ENCODE results near the gene SERINC2. TPM values are rescaled to one million over a fixed set of nuclear protein-coding genes. Genes with fewer than 3 reads are reported as not detected.

SERINC2 gene
- total RNA-seq, 1 experiment from 2014 or later = 14.1 TPM

DNA sequence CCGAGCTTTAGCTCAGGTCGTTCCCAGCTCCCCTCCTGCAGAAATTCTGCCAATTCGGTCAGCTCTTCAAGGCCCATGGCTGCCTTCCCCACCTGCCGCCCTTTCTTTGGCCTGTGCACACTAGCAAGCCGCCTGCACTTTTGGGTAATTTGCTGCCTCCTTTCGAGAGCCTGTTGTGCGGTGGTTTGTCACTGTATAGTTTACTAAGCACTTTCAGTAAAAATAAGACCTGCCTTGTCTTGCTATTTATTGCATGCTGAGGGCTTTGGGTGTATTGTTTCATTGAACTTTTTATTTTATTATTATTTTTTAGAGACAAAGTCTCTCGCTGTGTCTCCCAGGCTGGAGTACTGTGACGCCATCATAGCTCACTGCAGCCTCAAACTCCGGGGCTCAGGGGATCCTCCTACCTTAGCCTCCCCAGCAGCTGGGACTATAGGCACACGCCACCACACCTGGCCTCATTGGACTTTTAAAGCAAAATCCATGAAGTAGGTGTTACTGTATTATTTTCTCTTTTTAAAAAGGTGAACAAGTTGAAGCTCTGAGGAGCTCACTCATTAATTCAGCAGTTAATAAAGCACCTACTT is 39.0 kb upstream of the SERINC2 start:
- Histone ChIP-seq H3K56ac (ENCODE audit: insufficient read length, low read depth, low read length) (no peak overlapping the region), H2BK12ac (ENCODE audit: insufficient read length, low read depth, low read length) (no peak overlapping the region), H2BK120ac (ENCODE audit: low read depth, low read length, poor library complexity, severe bottlenecking) (no peak overlapping the region), H3K27ac (ENCODE audit: insufficient read length, low read depth, low read length) (no peak overlapping the region), H3K79me1 (ENCODE audit: insufficient read depth, low read depth, low read length, poor library complexity, severe bottlenecking) (no peaks in the 10 kb centered on the region), H3K23ac (ENCODE audit: insufficient read length, low read depth, low read length) (no peak overlapping the region), H4K91ac (ENCODE audit: insufficient read length, low read depth, low read length) (no peak overlapping the region), H2AFZ (ENCODE audit: low read length) (no peak overlapping the region), H3K23me2 (ENCODE audit: insufficient read length, low read depth, low read length, poor library complexity, severe bottlenecking) (peaks cover 10% of the 10 kb centered on the region), H3K4me1 (ENCODE audit: insufficient read depth, low read length) (peaks cover 13% of the 10 kb centered on the region), H4K20me1 (ENCODE audit: control insufficient read depth, insufficient read depth, insufficient read length) (no peaks in the 10 kb centered on the region), H2BK5ac (ENCODE audit: insufficient read length, low read length) (no peak overlapping the region), H3T11ph (ENCODE audit: low read length) (no peak overlapping the region), H2BK15ac (ENCODE audit: low read depth, low read length) (no peak overlapping the region), H3K27me3 (ENCODE audit: insufficient read depth, low read length) (no peaks in the 10 kb centered on the region), H2AK5ac (ENCODE audit: insufficient read length, low read length) (no peak overlapping the region), H3K4me2 (ENCODE audit: insufficient read depth, insufficient read length, low read length) (peak overlapping the region; percentile 79), H3K4ac (ENCODE audit: low read depth, low read length) (no peak overlapping the region), H4K8ac (replicated peaks; ENCODE audit: insufficient read length, low read depth, low read length) (no peak overlapping the region), H3K9me3 (ENCODE audit: control insufficient read depth, low read depth, low read length) (no peaks in the 10 kb centered on the region), H3K18ac (ENCODE audit: insufficient read length, low read depth, low read length) (peak overlapping the region; percentile 29), H2BK20ac (ENCODE audit: low read depth, low read length, poor library complexity, severe bottlenecking) (no peak overlapping the region), H3K14ac (ENCODE audit: insufficient read depth, low read length) (0 out of 2 replicates have a peak overlapping the region, but pooled peaks have one; percentile 60), H4K5ac (ENCODE audit: insufficient read length, low read depth, low read length) (no peak overlapping the region), H3K79me2 (ENCODE audit: insufficient read depth, low read length) (no peaks in the 10 kb centered on the region), H3K9ac (ENCODE audit: extremely low read depth, insufficient read length, low read length) (peak overlapping the region; percentile 31)
- DNase-seq = no peak
- Mint-ChIP-seq H3K27me3 (ENCODE audit: low read depth) (peaks cover 7% of the 10 kb centered on the region), H3K4me1 (peaks cover 43 to 49% of the 10 kb centered on the region in 2 experiments), H3K36me3 (ENCODE audit: insufficient read depth in 1 of 3, low read depth in 3 of 3) (no peaks in the 10 kb centered on the region), H3K4me3 (peak overlapping the region; percentile 67 to 79), H3K9me3 (no peaks in the 10 kb centered on the region; a peak in 1 of 5 replicates), H3K27ac (peak overlapping the region; percentile 72 to 97 (median 88); a peak in 6 of 7 replicates)
- no CpG with 5 or more reads among the region's 11 CpGs for WGBS (ENCODE audit: extremely low coverage, insufficient read length, low lambda C conversion rate)
- TF ChIP-seq CTCF (conservative IDR thresholded peaks at IDR 0.05) = no peak
